Fibroblast of skin of scalp (primary cell): ENCODE data around the gene PHACTR3.

Experiments
- DNase-seq: peaks from one replicate; pipeline ENCODE4 v3.0.0-alpha.2; 2013

Gene PHACTR3

GRCh38 chr20:59648466-59649070 is 44.2 kb downstream of the PHACTR3 start:
- DNase-seq, result no peak

GRCh38 chr20:59650418-59650817 is 46.1 kb downstream of the PHACTR3 start:
- DNase-seq, result no peak

- no peak for DNase-seq
Measured at GRCh38 chr20:59652381-59652780, 48.0 kb downstream of the PHACTR3 start.

GRCh38 chr20:59656417-59656816 is 52.1 kb downstream of the PHACTR3 start:
- DNase-seq, result no peak

GRCh38 chr20:59657459-59658046 is 53.2 kb downstream of the PHACTR3 start:
- no peak for DNase-seq

GRCh38 chr20:59660471-59660870 is 56.1 kb downstream of the PHACTR3 start:
- DNase-seq, result no peak

- no peak for DNase-seq
Measured at GRCh38 chr20:59661153-59661552, 56.8 kb downstream of the PHACTR3 start.

GRCh38 chr20:59661621-59662020 is 57.3 kb downstream of the PHACTR3 start:
- no peak for DNase-seq

- no peak for DNase-seq
Measured at GRCh38 chr20:59662161-59662560, 57.8 kb downstream of the PHACTR3 start.

GRCh38 chr20:59662856-59663512 is 58.6 kb downstream of the PHACTR3 start:
- no peak for DNase-seq

- no peak for DNase-seq
Measured at GRCh38 chr20:59663513-59664060, 59.2 kb downstream of the PHACTR3 start.

GRCh38 chr20:59664421-59664941 is 60.1 kb downstream of the PHACTR3 start:
- DNase-seq, result no peak

GRCh38 chr20:59665656-59666555 is 61.6 kb downstream of the PHACTR3 start:
- DNase-seq, result no peak

- no peak for DNase-seq
Measured at GRCh38 chr20:59666586-59666985, 62.2 kb downstream of the PHACTR3 start.

- DNase-seq, result no peak
Measured at GRCh38 chr20:59667131-59667530, 62.8 kb downstream of the PHACTR3 start.

GRCh38 chr20:59667981-59668515 is 63.7 kb downstream of the PHACTR3 start:
- no peak for DNase-seq

- no peak for DNase-seq
Measured at GRCh38 chr20:59668926-59669850, 64.8 kb downstream of the PHACTR3 start.

GRCh38 chr20:59670786-59671492 is 66.6 kb downstream of the PHACTR3 start:
- DNase-seq, result no peak

GRCh38 chr20:59671661-59672471 is 67.5 kb downstream of the PHACTR3 start:
- no peak for DNase-seq

- no peak for DNase-seq
Measured at GRCh38 chr20:59672576-59672975, 68.2 kb downstream of the PHACTR3 start.
